ENCODE results near the gene DOK1. TPM values are rescaled to one million over a fixed set of nuclear protein-coding genes. Genes with fewer than 3 reads are reported as not detected.

Gene DOK1
- total RNA-seq, 1 donor from 2014 or later: 23.6 TPM

DNA sequence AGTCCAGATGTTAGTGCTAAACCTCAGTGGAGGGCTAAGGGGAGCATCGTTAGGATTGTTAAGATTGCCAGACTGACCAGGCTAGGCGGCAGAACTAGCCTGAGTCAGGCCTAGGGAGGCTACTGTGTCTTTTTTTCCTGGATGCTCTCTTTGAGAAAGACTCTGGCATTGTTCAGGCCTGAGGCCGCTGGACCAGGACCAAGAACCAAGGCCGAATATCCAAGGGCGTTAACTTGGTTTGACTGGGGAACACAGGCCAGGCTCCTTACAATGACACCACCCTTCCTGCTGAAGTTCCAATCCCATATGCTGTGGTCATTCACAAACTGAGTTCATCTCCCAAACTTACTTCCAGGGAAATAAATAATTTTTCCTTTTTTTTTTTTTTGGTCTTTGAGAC lies 14.2 kb upstream of the DOK1 start:
- DNase-seq (ENCODE audit: low read depth): no peak
- Histone ChIP-seq H3K36me3 (ENCODE audit: control insufficient read depth, insufficient read depth, low read length) (no peaks in the 10 kb centered on the region), H3K4me3 (ENCODE audit: low read depth, low read length) (no peak overlapping the region), H3K27me3 (ENCODE audit: control insufficient read depth, insufficient read depth, low read length) (no peaks in the 10 kb centered on the region)
- TF ChIP-seq, protein P1, sequence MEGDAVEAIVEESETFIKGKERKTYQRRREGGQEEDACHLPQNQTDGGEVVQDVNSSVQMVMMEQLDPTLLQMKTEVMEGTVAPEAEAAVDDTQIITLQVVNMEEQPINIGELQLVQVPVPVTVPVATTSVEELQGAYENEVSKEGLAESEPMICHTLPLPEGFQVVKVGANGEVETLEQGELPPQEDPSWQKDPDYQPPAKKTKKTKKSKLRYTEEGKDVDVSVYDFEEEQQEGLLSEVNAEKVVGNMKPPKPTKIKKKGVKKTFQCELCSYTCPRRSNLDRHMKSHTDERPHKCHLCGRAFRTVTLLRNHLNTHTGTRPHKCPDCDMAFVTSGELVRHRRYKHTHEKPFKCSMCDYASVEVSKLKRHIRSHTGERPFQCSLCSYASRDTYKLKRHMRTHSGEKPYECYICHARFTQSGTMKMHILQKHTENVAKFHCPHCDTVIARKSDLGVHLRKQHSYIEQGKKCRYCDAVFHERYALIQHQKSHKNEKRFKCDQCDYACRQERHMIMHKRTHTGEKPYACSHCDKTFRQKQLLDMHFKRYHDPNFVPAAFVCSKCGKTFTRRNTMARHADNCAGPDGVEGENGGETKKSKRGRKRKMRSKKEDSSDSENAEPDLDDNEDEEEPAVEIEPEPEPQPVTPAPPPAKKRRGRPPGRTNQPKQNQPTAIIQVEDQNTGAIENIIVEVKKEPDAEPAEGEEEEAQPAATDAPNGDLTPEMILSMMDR (IDR thresholded peaks at IDR 0.05; ENCODE audit: insufficient read depth, low read length, poor library complexity, severe bottlenecking): no peak

DNA sequence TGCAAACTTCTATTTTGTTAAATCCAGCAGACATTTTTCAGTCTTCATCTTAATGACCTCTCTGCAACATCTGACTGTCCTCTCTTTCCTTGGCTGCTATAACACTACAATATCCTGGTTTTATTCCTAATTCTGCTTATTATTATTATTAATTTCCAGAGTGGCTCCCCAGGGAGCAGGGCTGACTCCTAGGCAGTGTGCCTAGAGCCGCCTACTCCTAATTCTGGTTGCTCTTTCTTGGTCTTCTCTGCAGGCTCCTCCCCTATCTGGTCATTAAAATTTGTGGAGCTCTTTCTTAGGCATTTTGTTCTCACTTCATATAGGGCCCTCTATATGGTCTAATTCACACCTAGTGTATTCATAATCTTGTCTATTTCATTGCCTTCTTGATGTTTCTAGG lies 11.5 kb upstream of the DOK1 start:
- TF ChIP-seq, protein P1 (IDR thresholded peaks at IDR 0.05; ENCODE audit: insufficient read depth, low read length, poor library complexity, severe bottlenecking): no peak
- DNase-seq (ENCODE audit: low read depth): no peak
- no peaks in the 10 kb centered on the region for H3K36me3 ChIP-seq (ENCODE audit: control insufficient read depth, insufficient read depth, low read length)
- H3K27me3 ChIP-seq (ENCODE audit: control insufficient read depth, insufficient read depth, low read length): no peaks in the 10 kb centered on the region
- no peak overlapping the region for H3K4me3 ChIP-seq (ENCODE audit: low read depth, low read length)

DNA sequence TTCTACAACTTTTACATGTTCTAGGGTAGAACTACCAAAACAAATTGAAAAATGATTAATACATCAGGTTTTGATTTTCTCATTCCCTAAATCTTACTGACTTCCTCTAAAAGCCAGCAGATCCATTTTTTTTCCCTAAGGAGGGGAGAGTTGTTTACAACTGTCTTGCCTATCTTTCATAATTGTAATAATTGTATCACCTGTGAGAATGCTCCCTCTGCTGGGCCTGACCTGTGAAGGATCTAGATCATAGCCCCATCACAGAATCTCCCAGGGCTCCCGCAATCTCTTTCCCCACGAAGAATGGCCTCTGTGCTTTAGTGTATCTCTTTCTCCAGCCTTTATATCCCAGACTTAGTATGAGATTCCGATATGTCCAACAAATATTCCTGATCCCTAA lies 9.9 kb upstream of the DOK1 start:
- no peak for DNase-seq (ENCODE audit: low read depth)
- Histone ChIP-seq H3K27me3 (ENCODE audit: control insufficient read depth, insufficient read depth, low read length) (no peaks in the 10 kb centered on the region), H3K36me3 (ENCODE audit: control insufficient read depth, insufficient read depth, low read length) (no peaks in the 10 kb centered on the region), H3K4me3 (ENCODE audit: low read depth, low read length) (no peak overlapping the region)
- TF ChIP-seq, protein P1 (IDR thresholded peaks at IDR 0.05; ENCODE audit: insufficient read depth, low read length, poor library complexity, severe bottlenecking): peak; percentile 12

DNA sequence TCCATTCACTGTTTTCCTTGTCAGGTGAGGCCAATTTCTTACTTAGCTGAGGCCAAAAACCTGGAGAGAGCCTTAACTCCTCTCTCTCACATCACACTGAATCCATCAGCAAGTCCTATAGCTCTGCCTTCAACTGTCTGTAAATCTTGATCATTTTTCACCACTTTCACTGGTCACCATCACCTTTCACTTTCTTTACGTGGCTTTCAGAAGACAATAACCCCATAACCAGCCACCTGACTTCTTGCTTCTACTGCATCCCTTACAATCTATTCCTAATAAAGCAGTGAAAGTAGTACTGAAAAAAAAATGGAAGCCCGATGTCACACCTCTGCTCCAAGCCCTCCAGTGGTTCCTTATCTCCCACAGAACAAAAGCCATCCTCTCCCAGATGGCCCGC lies 8.5 kb upstream of the DOK1 start:
- H3K4me3 ChIP-seq (ENCODE audit: low read depth, low read length): no peak overlapping the region
- TF ChIP-seq, protein P1 (IDR thresholded peaks at IDR 0.05; ENCODE audit: insufficient read depth, low read length, poor library complexity, severe bottlenecking): no peak
- no peak for DNase-seq (ENCODE audit: low read depth)
- H3K36me3 ChIP-seq (ENCODE audit: control insufficient read depth, insufficient read depth, low read length): no peaks in the 10 kb centered on the region
- H3K27me3 ChIP-seq (ENCODE audit: control insufficient read depth, insufficient read depth, low read length): no peaks in the 10 kb centered on the region

DNA sequence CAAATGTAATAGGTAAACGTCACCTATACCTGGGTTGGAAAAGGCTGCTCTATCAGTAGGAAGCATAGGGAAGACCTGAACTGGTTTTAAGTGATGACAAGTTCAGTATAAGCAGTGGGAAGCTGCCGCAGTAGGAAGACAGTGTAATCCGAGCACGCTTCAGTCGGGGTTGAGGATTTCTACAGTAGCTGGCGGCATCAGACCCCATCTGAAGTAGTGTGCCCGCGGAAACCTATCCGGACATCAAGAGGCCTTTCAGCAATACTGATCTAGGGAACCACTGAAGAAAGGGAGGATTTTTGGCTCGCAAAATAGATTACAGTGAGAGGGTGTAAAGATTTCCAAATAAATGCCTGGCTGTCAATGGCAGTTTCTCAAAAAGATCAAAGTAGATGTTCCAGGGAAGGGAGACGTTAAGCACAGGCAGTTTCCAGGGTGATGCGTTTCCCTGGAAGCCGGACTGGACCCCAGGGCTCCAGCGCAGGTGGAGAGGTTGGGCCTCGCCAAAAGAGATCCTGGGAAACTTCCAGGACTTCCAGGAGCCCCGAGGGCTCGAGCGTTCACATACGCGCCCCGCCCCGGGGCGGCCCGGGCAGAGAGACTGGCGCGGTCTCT lies 6.1 kb upstream of the DOK1 start:
- peak overlapping the region; percentile 58 for H3K4me3 ChIP-seq (ENCODE audit: low read depth, low read length)
- TF ChIP-seq, protein P1 (IDR thresholded peaks at IDR 0.05; ENCODE audit: insufficient read depth, low read length, poor library complexity, severe bottlenecking): no peak
- no peak for DNase-seq (ENCODE audit: low read depth)
- no peaks in the 10 kb centered on the region for H3K36me3 ChIP-seq (ENCODE audit: control insufficient read depth, insufficient read depth, low read length)
- no peaks in the 10 kb centered on the region for H3K27me3 ChIP-seq (ENCODE audit: control insufficient read depth, insufficient read depth, low read length)
